ENCODE measurements around the gene GIT2. TPM values are rescaled to one million over a fixed set of nuclear protein-coding genes. Genes with fewer than 3 reads are reported as not detected.

The GIT2 gene
- total RNA-seq, 1 experiment from 2014 or later = 21.7 TPM

DNA sequence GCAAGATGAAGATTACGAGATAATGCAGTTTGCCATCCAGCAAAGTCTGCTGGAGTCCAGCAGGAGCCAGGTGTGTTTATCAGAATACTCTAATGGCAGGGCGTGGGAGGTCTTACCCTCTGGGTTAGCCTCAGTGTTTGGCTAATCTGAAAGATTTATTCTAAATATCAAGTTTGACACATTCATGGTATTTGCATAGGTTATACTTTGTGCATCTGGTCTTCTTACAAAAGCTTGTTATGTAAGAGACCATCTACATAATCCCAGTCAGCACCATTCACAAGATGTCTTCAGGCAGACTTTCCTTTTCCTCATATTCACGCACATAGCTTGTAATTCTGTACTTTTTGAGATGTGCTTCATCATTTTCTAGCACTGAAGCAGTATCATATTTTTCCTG, 37.7 kb upstream of the GIT2 start (continued):
- TF ChIP-seq, protein P1, sequence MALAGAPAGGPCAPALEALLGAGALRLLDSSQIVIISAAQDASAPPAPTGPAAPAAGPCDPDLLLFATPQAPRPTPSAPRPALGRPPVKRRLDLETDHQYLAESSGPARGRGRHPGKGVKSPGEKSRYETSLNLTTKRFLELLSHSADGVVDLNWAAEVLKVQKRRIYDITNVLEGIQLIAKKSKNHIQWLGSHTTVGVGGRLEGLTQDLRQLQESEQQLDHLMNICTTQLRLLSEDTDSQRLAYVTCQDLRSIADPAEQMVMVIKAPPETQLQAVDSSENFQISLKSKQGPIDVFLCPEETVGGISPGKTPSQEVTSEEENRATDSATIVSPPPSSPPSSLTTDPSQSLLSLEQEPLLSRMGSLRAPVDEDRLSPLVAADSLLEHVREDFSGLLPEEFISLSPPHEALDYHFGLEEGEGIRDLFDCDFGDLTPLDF (CRISPR knock-in tag; IDR thresholded peaks at IDR 0.05) = no peak
- TF ChIP-seq SMAD4 (CRISPR knock-in tag; IDR thresholded peaks at IDR 0.05) = no peak
- no peak for TF ChIP-seq PRRX2 (CRISPR knock-in tag; IDR thresholded peaks at IDR 0.05)
- TF ChIP-seq ELF4 (CRISPR knock-in tag; IDR thresholded peaks at IDR 0.05; ENCODE audit: low read depth) = no peak
- TF ChIP-seq, protein P2, sequence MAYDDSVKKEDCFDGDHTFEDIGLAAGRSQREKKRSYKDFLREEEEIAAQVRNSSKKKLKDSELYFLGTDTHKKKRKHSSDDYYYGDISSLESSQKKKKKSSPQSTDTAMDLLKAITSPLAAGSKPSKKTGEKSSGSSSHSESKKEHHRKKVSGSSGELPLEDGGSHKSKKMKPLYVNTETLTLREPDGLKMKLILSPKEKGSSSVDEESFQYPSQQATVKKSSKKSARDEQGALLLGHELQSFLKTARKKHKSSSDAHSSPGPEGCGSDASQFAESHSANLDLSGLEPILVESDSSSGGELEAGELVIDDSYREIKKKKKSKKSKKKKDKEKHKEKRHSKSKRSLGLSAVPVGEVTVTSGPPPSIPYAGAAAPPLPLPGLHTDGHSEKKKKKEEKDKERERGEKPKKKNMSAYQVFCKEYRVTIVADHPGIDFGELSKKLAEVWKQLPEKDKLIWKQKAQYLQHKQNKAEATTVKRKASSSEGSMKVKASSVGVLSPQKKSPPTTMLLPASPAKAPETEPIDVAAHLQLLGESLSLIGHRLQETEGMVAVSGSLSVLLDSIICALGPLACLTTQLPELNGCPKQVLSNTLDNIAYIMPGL (CRISPR knock-in tag; IDR thresholded peaks at IDR 0.05) = no peak
- TF ChIP-seq, protein P3, sequence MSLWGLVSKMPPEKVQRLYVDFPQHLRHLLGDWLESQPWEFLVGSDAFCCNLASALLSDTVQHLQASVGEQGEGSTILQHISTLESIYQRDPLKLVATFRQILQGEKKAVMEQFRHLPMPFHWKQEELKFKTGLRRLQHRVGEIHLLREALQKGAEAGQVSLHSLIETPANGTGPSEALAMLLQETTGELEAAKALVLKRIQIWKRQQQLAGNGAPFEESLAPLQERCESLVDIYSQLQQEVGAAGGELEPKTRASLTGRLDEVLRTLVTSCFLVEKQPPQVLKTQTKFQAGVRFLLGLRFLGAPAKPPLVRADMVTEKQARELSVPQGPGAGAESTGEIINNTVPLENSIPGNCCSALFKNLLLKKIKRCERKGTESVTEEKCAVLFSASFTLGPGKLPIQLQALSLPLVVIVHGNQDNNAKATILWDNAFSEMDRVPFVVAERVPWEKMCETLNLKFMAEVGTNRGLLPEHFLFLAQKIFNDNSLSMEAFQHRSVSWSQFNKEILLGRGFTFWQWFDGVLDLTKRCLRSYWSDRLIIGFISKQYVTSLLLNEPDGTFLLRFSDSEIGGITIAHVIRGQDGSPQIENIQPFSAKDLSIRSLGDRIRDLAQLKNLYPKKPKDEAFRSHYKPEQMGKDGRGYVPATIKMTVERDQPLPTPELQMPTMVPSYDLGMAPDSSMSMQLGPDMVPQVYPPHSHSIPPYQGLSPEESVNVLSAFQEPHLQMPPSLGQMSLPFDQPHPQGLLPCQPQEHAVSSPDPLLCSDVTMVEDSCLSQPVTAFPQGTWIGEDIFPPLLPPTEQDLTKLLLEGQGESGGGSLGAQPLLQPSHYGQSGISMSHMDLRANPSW (CRISPR knock-in tag; conservative IDR thresholded peaks at IDR 0.05; ENCODE audit: low read depth) = no peak
- TF ChIP-seq, protein P4, sequence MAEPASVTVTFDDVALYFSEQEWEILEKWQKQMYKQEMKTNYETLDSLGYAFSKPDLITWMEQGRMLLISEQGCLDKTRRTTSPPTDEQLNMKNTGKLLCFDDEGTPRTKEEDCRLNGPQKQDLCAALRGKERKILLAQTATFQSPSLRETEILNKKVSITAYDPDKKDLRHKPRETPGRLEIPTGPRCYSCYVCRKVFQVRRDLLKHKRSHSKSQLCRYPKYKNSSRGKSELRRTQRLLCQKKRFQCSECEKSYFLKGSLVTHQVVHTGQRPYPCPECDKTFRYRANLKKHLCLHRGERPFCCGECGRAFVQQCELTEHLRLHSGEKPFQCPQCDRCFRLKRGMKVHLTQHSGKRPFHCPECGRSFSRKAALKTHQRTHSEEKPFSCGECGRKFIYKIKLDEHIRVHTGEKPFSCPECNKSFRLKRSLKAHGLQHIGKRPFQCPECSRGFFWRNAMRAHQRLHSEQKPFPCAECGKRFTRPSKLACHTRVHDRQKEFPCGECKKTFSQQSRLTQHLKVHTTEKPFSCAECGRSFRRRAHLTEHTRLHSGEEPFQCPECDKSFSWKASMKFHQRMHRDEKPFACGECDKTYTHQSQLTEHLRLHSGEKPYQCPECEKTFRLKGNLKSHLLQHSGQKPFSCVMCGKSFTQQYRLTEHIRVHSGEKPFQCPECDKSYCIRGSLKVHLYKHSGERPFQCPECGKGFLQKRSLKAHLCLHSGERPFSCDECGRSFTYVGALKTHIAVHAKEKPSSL (CRISPR knock-in tag; conservative IDR thresholded peaks at IDR 0.05) = no peak
- TF ChIP-seq, protein P5, sequence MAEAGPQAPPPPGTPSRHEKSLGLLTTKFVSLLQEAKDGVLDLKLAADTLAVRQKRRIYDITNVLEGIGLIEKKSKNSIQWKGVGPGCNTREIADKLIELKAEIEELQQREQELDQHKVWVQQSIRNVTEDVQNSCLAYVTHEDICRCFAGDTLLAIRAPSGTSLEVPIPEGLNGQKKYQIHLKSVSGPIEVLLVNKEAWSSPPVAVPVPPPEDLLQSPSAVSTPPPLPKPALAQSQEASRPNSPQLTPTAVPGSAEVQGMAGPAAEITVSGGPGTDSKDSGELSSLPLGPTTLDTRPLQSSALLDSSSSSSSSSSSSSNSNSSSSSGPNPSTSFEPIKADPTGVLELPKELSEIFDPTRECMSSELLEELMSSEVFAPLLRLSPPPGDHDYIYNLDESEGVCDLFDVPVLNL (CRISPR knock-in tag; IDR thresholded peaks at IDR 0.05; ENCODE audit: borderline replicate concordance, low read depth) = no peak
- no peak for TF ChIP-seq TP53 (CRISPR knock-in tag; IDR thresholded peaks at IDR 0.05)

DNA sequence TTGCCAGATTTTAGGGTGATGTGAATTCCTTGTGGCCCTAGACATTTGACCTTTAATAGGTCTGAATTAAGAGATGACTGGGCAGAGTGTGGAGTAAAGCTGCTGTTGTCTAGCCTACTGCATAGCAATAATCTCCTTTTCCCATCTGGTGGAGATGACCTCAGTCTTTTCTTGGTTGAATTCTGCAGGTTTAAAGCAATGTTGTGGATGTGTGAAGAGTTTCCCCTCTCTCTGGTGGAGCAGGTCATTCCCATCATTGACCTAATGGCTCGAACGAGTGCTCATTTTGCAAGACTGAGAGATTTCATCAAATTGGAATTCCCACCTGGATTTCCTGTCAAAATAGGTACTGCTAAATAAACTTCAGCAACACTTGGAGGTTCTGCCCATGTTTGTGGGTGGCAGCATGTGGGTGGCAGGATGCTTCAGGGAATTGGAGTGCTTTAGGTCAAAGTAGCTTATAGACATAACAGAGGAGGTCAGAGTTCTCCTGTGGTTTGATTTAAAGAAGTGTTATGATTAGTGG, 33.2 kb upstream of the GIT2 start:
- Mint-ChIP-seq H3K27ac (no peak overlapping the region; the same call in 1 of the 2 replicates), H3K9me3 (no peaks in the 10 kb centered on the region), H3K27me3 (ENCODE audit: low read depth) (no peaks in the 10 kb centered on the region), H3K36me3 (peaks cover 12% of the 10 kb centered on the region), H3K4me1 (no peaks in the 10 kb centered on the region), H3K4me3 (no peak overlapping the region)
- ChIA-PET CTCF (no interaction called here), POLR2A (no interaction called here)
- TF ChIP-seq RELA (CRISPR knock-in tag; IDR thresholded peaks at IDR 0.05; ENCODE audit: borderline replicate concordance) (no peak), ELF4 (CRISPR knock-in tag; IDR thresholded peaks at IDR 0.05; ENCODE audit: low read depth) (no peak), ZNF263 (CRISPR knock-in tag; IDR thresholded peaks at IDR 0.05; ENCODE audit: low read depth) (no peak), SMAD4 (CRISPR knock-in tag; IDR thresholded peaks at IDR 0.05) (no peak), NR2C2 (CRISPR knock-in tag; IDR thresholded peaks at IDR 0.05) (no peak), JAZF1 (CRISPR knock-in tag; IDR thresholded peaks at IDR 0.05) (no peak), FOXJ3 (CRISPR knock-in tag; IDR thresholded peaks at IDR 0.05; ENCODE audit: borderline replicate concordance) (no peak)
- TF ChIP-seq, protein P6, sequence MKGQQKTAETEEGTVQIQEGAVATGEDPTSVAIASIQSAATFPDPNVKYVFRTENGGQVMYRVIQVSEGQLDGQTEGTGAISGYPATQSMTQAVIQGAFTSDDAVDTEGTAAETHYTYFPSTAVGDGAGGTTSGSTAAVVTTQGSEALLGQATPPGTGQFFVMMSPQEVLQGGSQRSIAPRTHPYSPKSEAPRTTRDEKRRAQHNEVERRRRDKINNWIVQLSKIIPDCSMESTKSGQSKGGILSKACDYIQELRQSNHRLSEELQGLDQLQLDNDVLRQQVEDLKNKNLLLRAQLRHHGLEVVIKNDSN (CRISPR knock-in tag; IDR thresholded peaks at IDR 0.05) = no peak
- TF ChIP-seq, protein P7, sequence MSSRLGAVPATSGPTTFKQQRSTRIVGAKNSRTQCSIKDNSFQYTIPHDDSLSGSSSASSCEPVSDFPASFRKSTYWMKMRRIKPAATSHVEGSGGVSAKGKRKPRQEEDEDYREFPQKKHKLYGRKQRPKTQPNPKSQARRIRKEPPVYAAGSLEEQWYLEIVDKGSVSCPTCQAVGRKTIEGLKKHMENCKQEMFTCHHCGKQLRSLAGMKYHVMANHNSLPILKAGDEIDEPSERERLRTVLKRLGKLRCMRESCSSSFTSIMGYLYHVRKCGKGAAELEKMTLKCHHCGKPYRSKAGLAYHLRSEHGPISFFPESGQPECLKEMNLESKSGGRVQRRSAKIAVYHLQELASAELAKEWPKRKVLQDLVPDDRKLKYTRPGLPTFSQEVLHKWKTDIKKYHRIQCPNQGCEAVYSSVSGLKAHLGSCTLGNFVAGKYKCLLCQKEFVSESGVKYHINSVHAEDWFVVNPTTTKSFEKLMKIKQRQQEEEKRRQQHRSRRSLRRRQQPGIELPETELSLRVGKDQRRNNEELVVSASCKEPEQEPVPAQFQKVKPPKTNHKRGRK (CRISPR knock-in tag; IDR thresholded peaks at IDR 0.05; ENCODE audit: borderline replicate concordance) = no peak
- no peak for DNase-seq (ENCODE audit: low spot score)
- no peak for ATAC-seq

All from WTC11 (cell line).